Right lobe of liver (tissue), 6 donors: ENCODE results near the gene PDZK1. TPM values are rescaled to one million over a fixed set of nuclear protein-coding genes. Genes with fewer than 3 reads are reported as not detected.

Source experiments
- ATAC-seq, 4 donors: fragments of 200-7000 bp; cut with Tn5 transposase; one replicate each; pipeline ENCODE4 v1.9.1; 2020; ENCODE audit warnings: mild to moderate bottlenecking in 4 of 4, moderate library complexity in 4 of 4
- DNase-seq, 3 donors: peaks; one replicate each; pipeline ENCODE4 v3.0.0-alpha.2; 2020
- H3K27ac ChIP-seq, 3 donors: fragments of 200-600 bp; one replicate each; pipeline ENCODE4 v1.8.0; 2022
- H3K27me3 ChIP-seq, 2 donors: fragments of 200-600 bp; one replicate each; pipeline ENCODE4 v1.8.0; 2022
- H3K36me3 ChIP-seq, 4 donors: fragments of 200-600 bp; sonication (generic) in 1 of 4; one replicate each; pipeline versions ENCODE4 v1.5.1 to v1.8.0; 2017 to 2022; ENCODE audit warnings: control low read depth in 1 of 4
- H3K4me1 ChIP-seq, 4 donors: fragments of 200-600 bp; sonication (generic) in 1 of 4; one replicate each; pipeline versions ENCODE4 v1.5.1 to v1.8.0; 2017 to 2022; ENCODE audit warnings: control low read depth in 1 of 4
- H3K4me3 ChIP-seq, 3 donors: fragments of 200-600 bp; one replicate each; pipeline ENCODE4 v1.8.0; 2022
- H3K9me3 ChIP-seq, 4 donors: fragments of 200-600 bp; sonication (generic) in 1 of 4; one replicate each; pipeline versions ENCODE4 v1.5.1 to v1.8.0; 2017 to 2022; ENCODE audit warnings: control low read depth in 1 of 4
- POLR2A ChIP-seq: fragments of 450-650 bp; IDR thresholded peaks from one replicate; pipeline ENCODE4 v1.6.1; 2017; ENCODE audit warnings: antibody characterized with exemption, mild to moderate bottlenecking
- WGBS: methylation state at CpG from one replicate; pipeline ENCODE4 v1.1.6; 2018; ENCODE audit warnings: low coverage, low lambda C conversion rate; ENCODE audit not compliant: insufficient coverage; ENCODE audit errors: missing lambda C conversion rate; 5-methylcytosine and 5-hydroxymethylcytosine counted together
- intact Hi-C, 2 donors: fragments of 100-400 bp; cut with DNase I; formaldehyde crosslinking; loops; one replicate each; pipeline versions ENCODE4 v1.11.2 to v1.14.1; 2022
- total RNA-seq, 6 experiments: library from RNA; depleted of rRNA in 2 of 6; stranded (reverse); fragments of >200 nt in 2 of 6; fragmentation: NEBNext Ultra II Directional in 3 of 6; extraction: Animal tissue kit (Norgen Biotek cat#: 25700) in 3 of 6; gene quantifications; one replicate each; pipeline versions ENCODE4 v1.1.0 to v1.2.4, GENCODE V29; 2016 to 2023
- TF ChIP-seq, protein P1 (sequence below), 4 donors: fragments of 200-600 bp in 3 of 4; fragments of 450-650 bp in 1 of 4; IDR thresholded peaks; one replicate each; pipeline versions ENCODE4 v1.5.1 to v1.8.0; 2016 to 2022; ENCODE audit warnings: antibody characterized with exemption in 4 of 4, mild to moderate bottlenecking in 2 of 4
- donor health status: DM: no; HTN: yes; CAD: no.
- donor health status: DM: no; HTN: no; CAD: no.
- donor health status: DM: no; HTN: no; CAD: no.
- donor health status: DM: no; HTN: yes; CAD: no.
- donor health status: DM: no; HTN: yes; CAD: no.

PDZK1 gene
- total RNA-seq, 6 experiments from 2014 or later: 64.8 to 117 (median 79.2) TPM

DNA sequence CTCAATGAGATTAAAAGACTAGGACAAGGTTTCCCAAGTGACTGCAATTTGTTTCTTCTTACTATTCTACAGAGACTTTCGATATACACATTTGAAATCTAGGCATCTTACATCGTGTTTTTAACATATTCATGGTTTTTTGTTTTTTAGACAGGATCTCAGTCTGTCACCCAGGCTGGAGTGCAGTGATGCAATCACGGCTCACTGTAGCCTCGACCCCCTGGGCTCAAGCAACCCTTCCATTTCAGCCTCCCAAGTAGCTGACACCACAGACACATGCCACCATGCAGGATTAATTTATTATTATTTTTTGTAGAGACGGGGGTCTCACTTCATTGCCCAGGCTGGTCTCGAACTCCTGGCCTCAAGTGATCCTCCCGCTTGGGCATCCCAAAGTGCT is 1.5 kb downstream of the PDZK1 start:
- intact Hi-C loops: no loop called here
- no peaks in the 10 kb centered on the region for H3K9me3 ChIP-seq
- no peak for TF ChIP-seq POLR2A
- TF ChIP-seq, protein P1, sequence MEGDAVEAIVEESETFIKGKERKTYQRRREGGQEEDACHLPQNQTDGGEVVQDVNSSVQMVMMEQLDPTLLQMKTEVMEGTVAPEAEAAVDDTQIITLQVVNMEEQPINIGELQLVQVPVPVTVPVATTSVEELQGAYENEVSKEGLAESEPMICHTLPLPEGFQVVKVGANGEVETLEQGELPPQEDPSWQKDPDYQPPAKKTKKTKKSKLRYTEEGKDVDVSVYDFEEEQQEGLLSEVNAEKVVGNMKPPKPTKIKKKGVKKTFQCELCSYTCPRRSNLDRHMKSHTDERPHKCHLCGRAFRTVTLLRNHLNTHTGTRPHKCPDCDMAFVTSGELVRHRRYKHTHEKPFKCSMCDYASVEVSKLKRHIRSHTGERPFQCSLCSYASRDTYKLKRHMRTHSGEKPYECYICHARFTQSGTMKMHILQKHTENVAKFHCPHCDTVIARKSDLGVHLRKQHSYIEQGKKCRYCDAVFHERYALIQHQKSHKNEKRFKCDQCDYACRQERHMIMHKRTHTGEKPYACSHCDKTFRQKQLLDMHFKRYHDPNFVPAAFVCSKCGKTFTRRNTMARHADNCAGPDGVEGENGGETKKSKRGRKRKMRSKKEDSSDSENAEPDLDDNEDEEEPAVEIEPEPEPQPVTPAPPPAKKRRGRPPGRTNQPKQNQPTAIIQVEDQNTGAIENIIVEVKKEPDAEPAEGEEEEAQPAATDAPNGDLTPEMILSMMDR (IDR thresholded peaks at IDR 0.05): no peak
- DNase-seq (no peak), ATAC-seq (no peak)
- peaks cover 0 to 73% (median 20%) of the 10 kb centered on the region in 4 donors for H3K4me1 ChIP-seq
- no peaks in the 10 kb centered on the region for H3K36me3 ChIP-seq
- peak overlapping the region in 2 of 3 donors; percentile 94 to 98 for H3K27ac ChIP-seq
- 52% methylated on average over 7 of the region's 7 CpGs for WGBS
- H3K4me3 ChIP-seq: peak overlapping the region in 2 of 3 donors; percentile 66 to 68
- H3K27me3 ChIP-seq: no peaks in the 10 kb centered on the region

DNA sequence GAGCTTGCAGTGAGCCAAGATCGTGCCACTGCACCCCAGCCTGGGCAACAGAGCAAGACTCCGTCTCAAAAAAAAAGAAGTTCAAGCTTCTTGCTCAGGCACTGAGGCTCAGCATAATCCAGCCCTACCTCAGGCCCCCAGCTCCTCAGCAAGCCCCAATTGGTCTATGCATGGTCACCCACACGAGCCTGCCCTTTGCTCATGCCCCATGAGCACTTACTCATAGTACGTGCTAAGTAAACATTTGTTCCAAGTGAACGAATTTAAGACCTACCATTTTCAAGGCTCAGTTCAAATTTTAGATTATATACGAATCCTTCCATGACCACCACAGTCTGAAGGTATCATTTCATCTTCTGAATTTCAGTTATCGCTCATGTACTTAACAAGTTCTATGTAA is 4.3 kb downstream of the PDZK1 start:
- 65% methylated on average over 4 of the region's 7 CpGs for WGBS
- no peak for TF ChIP-seq POLR2A
- TF ChIP-seq, protein P1 (IDR thresholded peaks at IDR 0.05): no peak

DNA sequence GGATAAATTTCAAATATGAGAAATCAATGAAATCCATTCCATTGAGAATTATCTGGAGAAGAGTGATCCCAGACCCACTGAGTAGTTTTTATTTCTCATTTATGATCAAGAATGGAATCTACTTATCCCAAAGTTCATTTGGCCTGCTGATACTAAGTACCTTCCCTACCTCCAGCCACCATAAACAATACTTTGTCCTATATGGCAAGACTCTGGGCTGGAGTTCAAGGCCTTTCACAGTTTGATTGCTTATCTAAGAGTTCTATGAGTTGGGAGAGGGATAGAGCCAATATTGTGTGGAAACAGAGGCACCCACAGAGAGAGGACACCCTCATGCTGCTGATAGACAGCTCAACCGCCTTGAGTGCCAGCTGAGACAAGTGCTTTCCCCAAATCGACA is 5.1 kb downstream of the PDZK1 start:
- intact Hi-C loops: no loop called here
- Histone ChIP-seq H3K4me1 (peaks cover 0 to 42% (median 7%) of the 10 kb centered on the region in 4 donors), H3K27ac (peak overlapping the region in 1 of 3 donors; percentile 33), H3K36me3 (no peaks in the 10 kb centered on the region), H3K27me3 (no peaks in the 10 kb centered on the region), H3K4me3 (no peak overlapping the region), H3K9me3 (no peaks in the 10 kb centered on the region)
- ATAC-seq (no peak), DNase-seq (peak in 1 of 3 donors; percentile 5)
- no peak for TF ChIP-seq POLR2A
- TF ChIP-seq, protein P1 (IDR thresholded peaks at IDR 0.05): no peak
- 75% methylated on average over 2 of the region's 2 CpGs for WGBS

More for the DNA sequence above, 4.3 kb downstream of the PDZK1 start:
- Histone ChIP-seq H3K36me3 (no peaks in the 10 kb centered on the region), H3K9me3 (no peaks in the 10 kb centered on the region), H3K4me1 (peaks cover 0 to 46% (median 10%) of the 10 kb centered on the region in 4 donors), H3K27ac (no peak overlapping the region), H3K4me3 (no peak overlapping the region), H3K27me3 (no peaks in the 10 kb centered on the region)
- ATAC-seq: no peak
- peak in 1 of 3 donors; percentile 15 for DNase-seq
- intact Hi-C loops: no loop called here

DNA sequence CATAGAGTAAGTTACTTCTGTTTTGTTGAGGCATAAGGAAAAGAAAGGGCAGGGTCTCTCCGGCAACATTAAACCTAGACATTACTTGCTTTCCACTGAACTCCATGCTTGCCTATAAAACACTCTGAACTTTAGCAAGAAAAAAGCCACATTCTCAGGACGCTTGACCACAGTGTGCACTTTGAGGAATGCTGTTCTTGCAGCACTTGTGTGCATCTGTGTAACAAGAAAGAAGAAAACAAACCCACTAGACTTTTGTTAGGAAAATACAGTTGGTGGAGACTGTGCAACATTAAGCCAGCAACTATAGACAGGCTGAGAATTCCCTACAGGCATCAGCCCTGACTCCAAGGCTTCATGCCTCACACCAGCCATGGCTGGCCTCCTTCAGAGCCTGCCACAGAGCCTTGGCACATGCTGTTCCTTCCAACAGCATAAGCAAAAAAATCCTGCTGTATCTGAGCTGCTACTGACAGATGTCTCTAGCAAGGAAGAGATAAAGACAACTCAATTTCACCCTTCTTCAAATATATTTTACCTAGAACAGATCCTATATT is 5.8 kb downstream of the PDZK1 start:
- no peak overlapping the region for H3K27ac ChIP-seq
- 78% methylated on average over 2 of the region's 2 CpGs for WGBS
- H3K27me3 ChIP-seq: no peaks in the 10 kb centered on the region
- TF ChIP-seq POLR2A: no peak
- TF ChIP-seq, protein P1 (IDR thresholded peaks at IDR 0.05): no peak
- intact Hi-C loops: no loop called here
- H3K4me3 ChIP-seq: no peak overlapping the region
- peaks cover 0 to 42% (median 7%) of the 10 kb centered on the region in 4 donors for H3K4me1 ChIP-seq
- no peaks in the 10 kb centered on the region for H3K9me3 ChIP-seq
- ATAC-seq (no peak), DNase-seq (peak in 1 of 3 donors; percentile 27)
- H3K36me3 ChIP-seq: no peaks in the 10 kb centered on the region
